Right lung (tissue), 5 donors: ENCODE results near the gene GRHL1. TPM values are rescaled to one million over a fixed set of nuclear protein-coding genes. Genes with fewer than 3 reads are reported as not detected.

Experiments
- DNase-seq, 2 donors: peaks; one replicate each; pipeline ENCODE4 v3.0.0-alpha.2; 2013
- polyA plus RNA-seq, 5 donors: library from polyadenylated mRNA; unstranded; fragments of 120-200 nt; gene quantifications; one replicate each; pipeline versions ENCODE4 v1.2.1 to v1.2.3, GENCODE V29; 2013; ENCODE audit warnings: inconsistent platforms in 1 of 5, low replicate concordance in 1 of 5; ENCODE audit not compliant: insufficient read length in 5 of 5, insufficient read depth in 1 of 5

The GRHL1 gene
- polyA plus RNA-seq, 5 donors, result 4.0 to 8.1 (median 6.9) TPM

- DNase-seq, result no peak
Observed at GRCh38 chr2:10041711-10042110, 90.2 kb downstream of the GRHL1 start.

- peak; percentile 77 to 86 for DNase-seq
Observed at GRCh38 chr2:10042301-10043161, 91.0 kb downstream of the GRHL1 start.

- peak; percentile 89 to 92 for DNase-seq
Observed at GRCh38 chr2:10043256-10043905, 91.9 kb downstream of the GRHL1 start, which contains the start of gene KLF11. KLF11 (plus strand) TSS chr2:10043550; CDS start chr2:10043717, 167 bp downstream.

GRCh38 chr2:10043906-10044601 lies 92.6 kb downstream of the GRHL1 start:
- DNase-seq, result peak; percentile 90 to 92

GRCh38 chr2:10045561-10046355 lies 94.3 kb downstream of the GRHL1 start:
- no peak for DNase-seq

GRCh38 chr2:10046931-10047330 lies 95.4 kb downstream of the GRHL1 start:
- no peak for DNase-seq

GRCh38 chr2:10047616-10048500 lies 96.4 kb downstream of the GRHL1 start:
- no peak for DNase-seq

GRCh38 chr2:10048501-10049171 lies 97.1 kb downstream of the GRHL1 start:
- peak; percentile 49 to 63 for DNase-seq

Other genes starting within 250 kb of the GRHL1 start
- gene TAF1B, start 108.2 kb upstream of the GRHL1 start, polyA plus RNA-seq, result 10 to 100 TPM; 19.1 to 35.7 (median 26.7) TPM
- gene KLF11, start 91.9 kb downstream of the GRHL1 start, polyA plus RNA-seq, result 10 to 100 TPM; 17.5 to 21.2 (median 18.1) TPM
- gene CYS1, start 128.7 kb downstream of the GRHL1 start, polyA plus RNA-seq, result 10 to 100 TPM; 11.3 to 18.7 (median 14.4) TPM
- gene RRM2, start 171.0 kb downstream of the GRHL1 start, polyA plus RNA-seq, result 10 to 100 TPM; 36.1 to 79.7 (median 56.2) TPM